ENCODE data around the gene CDK18.

The CDK18 gene

GRCh38 chr1:205561501-205562203 lies 57.2 kb downstream of the CDK18 start:
- no peak overlapping the region for H3K4me3 ChIP-seq (ENCODE audit: control insufficient read depth, low read depth, low read length)
- DNase-seq (ENCODE audit: low read depth), result no peak
- TF ChIP-seq, protein P1, sequence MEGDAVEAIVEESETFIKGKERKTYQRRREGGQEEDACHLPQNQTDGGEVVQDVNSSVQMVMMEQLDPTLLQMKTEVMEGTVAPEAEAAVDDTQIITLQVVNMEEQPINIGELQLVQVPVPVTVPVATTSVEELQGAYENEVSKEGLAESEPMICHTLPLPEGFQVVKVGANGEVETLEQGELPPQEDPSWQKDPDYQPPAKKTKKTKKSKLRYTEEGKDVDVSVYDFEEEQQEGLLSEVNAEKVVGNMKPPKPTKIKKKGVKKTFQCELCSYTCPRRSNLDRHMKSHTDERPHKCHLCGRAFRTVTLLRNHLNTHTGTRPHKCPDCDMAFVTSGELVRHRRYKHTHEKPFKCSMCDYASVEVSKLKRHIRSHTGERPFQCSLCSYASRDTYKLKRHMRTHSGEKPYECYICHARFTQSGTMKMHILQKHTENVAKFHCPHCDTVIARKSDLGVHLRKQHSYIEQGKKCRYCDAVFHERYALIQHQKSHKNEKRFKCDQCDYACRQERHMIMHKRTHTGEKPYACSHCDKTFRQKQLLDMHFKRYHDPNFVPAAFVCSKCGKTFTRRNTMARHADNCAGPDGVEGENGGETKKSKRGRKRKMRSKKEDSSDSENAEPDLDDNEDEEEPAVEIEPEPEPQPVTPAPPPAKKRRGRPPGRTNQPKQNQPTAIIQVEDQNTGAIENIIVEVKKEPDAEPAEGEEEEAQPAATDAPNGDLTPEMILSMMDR (IDR thresholded peaks at IDR 0.05; ENCODE audit: control insufficient read depth, insufficient read depth, low read depth, low read length, missing control alignments), result no peak

DNA sequence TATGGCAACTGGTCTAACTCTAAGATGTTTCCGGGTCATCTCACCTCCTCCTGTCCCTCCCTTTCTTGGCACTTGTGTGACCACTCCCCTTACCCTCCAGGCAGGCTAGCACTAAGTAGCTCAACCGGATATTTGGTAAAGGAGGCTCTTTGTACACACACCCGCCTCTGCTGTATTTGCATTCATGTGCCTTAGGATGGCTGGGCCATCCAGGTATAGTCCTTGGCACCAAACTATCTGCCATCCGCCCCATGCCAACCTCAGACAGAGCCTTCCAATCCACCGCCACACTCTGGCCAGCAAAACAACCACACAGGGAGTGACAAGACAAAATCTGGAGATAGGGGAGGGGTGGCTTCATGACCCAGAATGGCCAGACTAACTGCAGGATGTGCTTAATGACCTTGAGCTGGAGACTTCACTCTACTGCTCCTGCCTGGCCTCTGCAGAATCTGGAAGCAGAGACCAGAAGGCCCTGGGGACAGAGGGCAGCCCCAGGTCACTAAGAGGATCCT lies 59.5 kb downstream of the CDK18 start:
- TF ChIP-seq, protein P1 (IDR thresholded peaks at IDR 0.05; ENCODE audit: control insufficient read depth, insufficient read depth, low read depth, low read length, missing control alignments), result no peak
- DNase-seq (ENCODE audit: low read depth), result no peak
- no peak overlapping the region for H3K4me3 ChIP-seq (ENCODE audit: control insufficient read depth, low read depth, low read length)

- TF ChIP-seq, protein P1 (IDR thresholded peaks at IDR 0.05; ENCODE audit: control insufficient read depth, insufficient read depth, low read depth, low read length, missing control alignments), result no peak
- no peak for DNase-seq (ENCODE audit: low read depth)
- H3K4me3 ChIP-seq (ENCODE audit: control insufficient read depth, low read depth, low read length), result no peak overlapping the region
Measured at GRCh38 chr1:205565799-205566198, 61.3 kb downstream of the CDK18 start.

GRCh38 chr1:205567716-205568115 lies 63.2 kb downstream of the CDK18 start:
- DNase-seq (ENCODE audit: low read depth), result no peak
- TF ChIP-seq, protein P1 (IDR thresholded peaks at IDR 0.05; ENCODE audit: control insufficient read depth, insufficient read depth, low read depth, low read length, missing control alignments), result no peak
- no peak overlapping the region for H3K4me3 ChIP-seq (ENCODE audit: control insufficient read depth, low read depth, low read length)

GRCh38 chr1:205568135-205568468 lies 63.6 kb downstream of the CDK18 start:
- no peak overlapping the region for H3K4me3 ChIP-seq (ENCODE audit: control insufficient read depth, low read depth, low read length)

DNA sequence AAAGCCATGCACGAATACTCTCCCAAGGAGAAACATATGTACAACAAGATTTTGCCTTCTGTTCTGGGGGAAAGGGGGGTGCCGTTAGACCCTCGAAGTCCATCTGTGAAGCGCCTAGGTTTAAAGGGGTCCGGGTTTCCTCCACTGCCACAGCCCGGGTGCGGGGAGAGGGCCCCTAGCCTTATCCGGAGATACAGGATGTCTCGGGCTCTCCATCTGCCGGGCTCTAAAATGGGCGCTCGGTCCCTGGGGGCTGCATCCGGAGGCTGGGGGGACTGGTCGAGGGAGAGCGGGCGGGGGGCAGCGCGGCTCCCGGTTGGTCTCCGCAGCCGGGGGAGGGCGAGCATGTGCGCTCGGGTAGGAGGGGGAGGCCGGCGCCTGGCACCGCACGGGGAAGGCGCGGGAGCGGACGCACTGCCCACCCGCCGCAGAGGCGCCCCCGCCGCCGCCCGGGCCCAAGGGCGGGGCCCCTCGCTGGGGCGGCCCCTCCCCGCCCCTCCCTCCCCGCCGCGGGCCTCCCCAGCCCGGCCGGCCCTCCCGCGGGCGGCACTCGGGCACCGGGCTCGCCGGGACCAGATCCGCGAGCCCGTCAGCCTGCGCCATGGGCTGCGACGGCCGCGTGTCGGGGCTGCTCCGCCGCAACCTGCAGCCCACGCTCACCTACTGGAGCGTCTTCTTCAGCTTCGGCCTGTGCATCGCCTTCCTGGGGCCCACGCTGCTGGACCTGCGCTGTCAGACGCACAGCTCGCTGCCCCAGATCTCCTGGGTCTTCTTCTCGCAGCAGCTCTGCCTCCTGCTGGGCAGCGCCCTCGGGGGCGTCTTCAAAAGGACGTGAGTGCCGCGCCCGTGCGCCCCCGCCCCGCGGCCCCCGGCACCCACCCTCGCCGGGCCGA lies 64.2 kb downstream of the CDK18 start:
- DNase-seq (ENCODE audit: low read depth), result no peak
- TF ChIP-seq, protein P1 (IDR thresholded peaks at IDR 0.05; ENCODE audit: control insufficient read depth, insufficient read depth, low read depth, low read length, missing control alignments), result no peak
- no peak overlapping the region for H3K4me3 ChIP-seq (ENCODE audit: control insufficient read depth, low read depth, low read length)

More at GRCh38 chr1:205568135-205568468, 63.6 kb downstream of the CDK18 start:
- no peak for DNase-seq (ENCODE audit: low read depth)
- TF ChIP-seq, protein P1 (IDR thresholded peaks at IDR 0.05; ENCODE audit: control insufficient read depth, insufficient read depth, low read depth, low read length, missing control alignments), result no peak
